ENCODE data around the gene OR5AP2. TPM values are rescaled to one million over a fixed set of nuclear protein-coding genes. Genes with fewer than 3 reads are reported as not detected.

The OR5AP2 gene
- total RNA-seq, 4 donors from 2014 or later = not detected

- intact Hi-C loops (cut with DNase I; ENCODE audit: low total_unique reads) = no loop called here
- Histone ChIP-seq H3K4me3 (no peak overlapping the region), H3K4me1 (no peaks in the 10 kb centered on the region), H3K36me3 (no peaks in the 10 kb centered on the region), H3K27ac (no peak overlapping the region), H3K9me3 (no peaks in the 10 kb centered on the region), H3K27me3 (no peaks in the 10 kb centered on the region)
- TF ChIP-seq CTCF (IDR thresholded peaks at IDR 0.05) (no peak), POLR2A (IDR thresholded peaks at IDR 0.05) (no peak)
- DNase-seq = no peak
These were observed 4.7 kb downstream of the OR5AP2 start for GRCh38 chr11:56637500-56637899.

GRCh38 chr11:56636861-56637260, 5.4 kb downstream of the OR5AP2 start:
- no peaks in the 10 kb centered on the region for H3K4me1 ChIP-seq
- no peak overlapping the region for H3K4me3 ChIP-seq
- H3K27ac ChIP-seq = no peak overlapping the region
- no peaks in the 10 kb centered on the region for H3K9me3 ChIP-seq
- no peaks in the 10 kb centered on the region for H3K27me3 ChIP-seq
- TF ChIP-seq POLR2A (IDR thresholded peaks at IDR 0.05) (no peak), CTCF (IDR thresholded peaks at IDR 0.05) (no peak)
- no peaks in the 10 kb centered on the region for H3K36me3 ChIP-seq
- no peak for DNase-seq
- intact Hi-C loops (cut with DNase I; ENCODE audit: low total_unique reads) = no loop called here

DNA sequence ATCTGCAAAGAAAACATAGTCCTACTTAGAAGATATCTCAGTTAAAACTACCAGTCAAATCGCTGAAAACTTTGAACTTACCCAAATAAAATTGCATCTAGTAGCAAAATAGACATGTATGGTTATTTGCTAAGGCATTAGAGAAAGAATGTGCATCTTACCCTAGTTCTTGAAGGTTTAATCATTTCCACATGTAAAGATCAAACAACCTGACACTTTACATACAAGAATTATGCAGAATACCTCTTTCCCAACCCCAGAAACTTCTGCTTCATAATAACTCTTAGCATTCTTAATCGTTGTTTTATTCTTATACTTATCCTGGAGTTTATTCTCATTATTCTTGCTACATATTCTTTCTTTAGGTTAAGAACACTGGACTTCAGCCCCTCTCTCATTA, 9.9 kb downstream of the OR5AP2 start:
- no peaks in the 10 kb centered on the region for H3K9me3 ChIP-seq
- TF ChIP-seq CTCF (IDR thresholded peaks at IDR 0.05) (no peak), POLR2A (IDR thresholded peaks at IDR 0.05) (no peak)
- no peaks in the 10 kb centered on the region for H3K4me1 ChIP-seq
- no peak overlapping the region for H3K27ac ChIP-seq
- H3K4me3 ChIP-seq = no peak overlapping the region
- no peaks in the 10 kb centered on the region for H3K27me3 ChIP-seq
- no peak for DNase-seq
- no peaks in the 10 kb centered on the region for H3K36me3 ChIP-seq
- intact Hi-C loops (cut with DNase I; ENCODE audit: low total_unique reads) = no loop called here

GRCh38 chr11:56625946-56626345, 16.3 kb downstream of the OR5AP2 start:
- no peaks in the 10 kb centered on the region for H3K36me3 ChIP-seq
- intact Hi-C loops (cut with DNase I; ENCODE audit: low total_unique reads) = no loop called here
- H3K27ac ChIP-seq = no peak overlapping the region
- no peak overlapping the region for H3K4me3 ChIP-seq
- H3K27me3 ChIP-seq = no peaks in the 10 kb centered on the region
- no peaks in the 10 kb centered on the region for H3K4me1 ChIP-seq
- DNase-seq = no peak
- TF ChIP-seq POLR2A (IDR thresholded peaks at IDR 0.05) (no peak), CTCF (IDR thresholded peaks at IDR 0.05) (no peak)
- H3K9me3 ChIP-seq = no peaks in the 10 kb centered on the region

GRCh38 chr11:56624661-56625110, 17.6 kb downstream of the OR5AP2 start:
- intact Hi-C loops (cut with DNase I; ENCODE audit: low total_unique reads) = no loop called here

More at GRCh38 chr11:56624661-56625110, 17.6 kb downstream of the OR5AP2 start:
- no peaks in the 10 kb centered on the region for H3K9me3 ChIP-seq
- no peak for DNase-seq
- no peaks in the 10 kb centered on the region for H3K4me1 ChIP-seq
- no peaks in the 10 kb centered on the region for H3K27me3 ChIP-seq
- no peaks in the 10 kb centered on the region for H3K36me3 ChIP-seq
- no peak overlapping the region for H3K4me3 ChIP-seq
- no peak for TF ChIP-seq CTCF (IDR thresholded peaks at IDR 0.05)
- no peak for TF ChIP-seq POLR2A (IDR thresholded peaks at IDR 0.05)
- no peak overlapping the region for H3K27ac ChIP-seq
